8988T (cell line): Measurements from ENCODE around the gene USP22.

Source experiments
- DNase-seq: peaks from one replicate; pipeline ENCODE4 v3.0.0; 2011

The USP22 gene

DNA sequence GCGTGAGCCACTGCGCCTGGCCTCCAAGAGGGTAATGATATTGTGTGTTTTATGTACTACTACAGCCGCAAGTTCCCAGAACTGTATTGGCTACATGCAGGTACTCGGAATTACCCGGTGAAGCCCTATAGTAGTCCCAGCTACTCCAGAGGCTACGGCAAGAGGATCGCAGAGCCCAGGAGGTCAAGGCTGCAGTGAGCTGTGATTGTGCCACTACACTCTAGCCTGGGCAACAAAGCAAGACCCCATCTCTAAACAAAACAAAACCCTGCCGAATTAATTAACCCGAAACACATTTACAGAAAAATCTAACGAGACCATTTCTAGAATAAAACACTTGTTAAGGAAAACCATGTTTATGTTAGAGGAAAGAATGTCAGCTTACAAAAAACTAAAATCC is 2.2 kb upstream of the USP22 start:
- no peak for DNase-seq

DNA sequence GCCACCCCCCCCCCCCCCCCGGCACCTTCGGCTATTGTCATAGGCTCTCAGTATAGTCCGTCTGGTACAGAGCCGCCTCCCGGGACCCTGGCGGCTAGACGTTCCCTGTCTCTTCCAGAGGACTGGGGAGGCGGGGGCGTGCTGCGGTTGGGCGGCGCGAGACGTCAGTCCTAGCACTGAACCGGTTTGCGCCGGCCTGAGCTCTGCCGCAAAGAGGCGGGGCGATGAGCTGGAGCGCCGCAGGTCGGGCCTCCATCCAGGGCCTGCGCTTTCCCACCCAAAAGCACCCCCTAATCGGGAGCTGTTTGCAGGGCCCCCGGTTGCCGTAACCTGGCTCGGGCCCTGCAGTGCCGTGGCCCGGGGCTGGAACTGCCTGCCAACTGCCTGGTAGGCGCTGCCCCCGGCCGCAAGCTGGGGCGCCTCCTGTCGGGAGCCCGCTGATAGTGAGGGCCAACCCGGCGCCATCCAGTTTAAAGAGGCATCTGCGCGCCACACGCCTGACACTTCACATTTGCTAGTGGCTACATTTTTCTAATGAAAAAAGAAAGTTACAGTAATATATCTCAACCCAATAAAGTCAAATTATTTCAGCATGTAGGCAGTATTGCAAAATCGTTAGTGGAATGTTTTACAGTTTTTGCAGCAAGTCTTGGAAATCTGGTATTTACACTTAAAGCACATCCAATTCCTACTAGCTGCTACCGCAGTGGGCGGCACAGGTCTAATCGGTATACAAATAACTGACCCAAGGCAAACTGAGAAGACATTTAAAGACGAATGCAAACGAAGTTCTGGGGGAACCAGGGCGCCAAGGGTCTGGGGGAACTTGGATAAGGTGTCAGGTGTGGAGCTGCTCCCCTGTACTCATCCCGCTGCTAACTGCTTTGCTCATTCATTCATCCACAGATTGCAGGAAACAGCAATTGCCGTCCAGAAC is 753 bp upstream of the USP22 start:
- DNase-seq = peak; percentile 61

DNA sequence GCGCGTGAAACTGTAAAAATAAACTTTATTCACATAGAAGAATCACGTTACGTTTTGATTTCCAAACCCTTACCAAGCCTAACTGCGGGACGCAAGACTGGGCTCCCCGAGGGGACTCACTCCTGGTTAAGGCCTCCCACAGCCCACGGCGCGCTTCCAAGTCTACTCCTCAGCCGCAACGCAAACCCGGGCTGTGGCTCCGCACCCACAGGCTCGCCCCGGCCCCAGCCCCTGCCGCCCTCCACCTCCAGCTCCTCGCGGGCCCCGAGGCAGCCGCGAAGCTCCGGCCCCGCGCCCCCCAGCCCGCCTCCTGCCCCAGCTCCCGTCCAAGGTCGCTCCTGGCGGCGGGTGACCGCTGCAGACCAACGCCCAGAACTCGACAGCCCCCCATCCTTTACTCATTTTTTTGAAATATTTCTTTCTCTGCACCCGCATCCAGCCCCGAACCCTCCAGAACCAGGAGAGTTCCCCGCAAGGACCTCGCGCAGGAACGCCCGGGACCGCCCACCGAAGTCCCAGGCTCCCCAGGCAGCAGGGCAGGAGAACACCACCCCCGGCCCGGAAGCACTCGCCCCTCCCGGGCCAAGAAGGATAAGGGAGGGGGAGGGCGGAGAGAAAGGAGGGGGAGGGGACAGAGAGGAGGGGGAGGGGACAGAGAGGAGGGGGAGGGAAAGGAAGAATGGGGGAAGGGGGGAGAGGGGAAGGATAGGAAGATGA is 912 bp downstream of the USP22 start:
- peak; percentile 40 for DNase-seq

DNA sequence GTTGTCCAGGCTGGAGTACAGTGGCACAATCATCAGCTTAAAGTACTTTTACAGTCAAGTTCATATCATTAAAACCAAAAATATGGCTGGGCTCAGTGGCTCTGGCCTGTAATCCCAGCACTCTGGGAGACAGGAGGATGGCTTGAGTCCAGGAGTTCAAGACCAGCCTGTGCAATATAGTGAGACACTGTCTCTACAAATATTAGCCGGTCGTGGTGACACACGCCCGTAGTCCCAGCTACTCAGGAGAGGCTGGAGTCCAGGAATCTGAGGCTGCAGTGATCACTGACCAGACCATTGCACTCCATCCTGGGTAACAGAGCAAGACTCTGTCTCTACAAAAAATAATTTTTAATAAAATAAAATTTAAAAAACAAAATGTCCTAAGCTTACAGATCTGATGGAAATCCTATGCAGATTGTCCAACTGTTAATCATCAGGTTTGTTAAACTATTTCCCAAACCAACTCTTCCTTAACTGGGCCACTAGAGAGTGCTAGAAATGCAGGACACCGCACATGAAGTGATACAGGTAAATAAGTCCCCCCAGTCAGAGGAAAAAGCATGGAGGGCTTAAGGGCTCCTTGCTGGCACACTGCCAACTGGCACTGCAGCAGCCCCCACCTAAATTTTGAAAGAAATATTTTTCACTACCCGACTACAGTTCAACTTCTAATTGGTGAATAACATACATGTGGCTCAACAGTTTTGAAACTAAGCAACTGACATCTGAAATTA is 2.8 kb downstream of the USP22 start:
- DNase-seq = no peak

DNA sequence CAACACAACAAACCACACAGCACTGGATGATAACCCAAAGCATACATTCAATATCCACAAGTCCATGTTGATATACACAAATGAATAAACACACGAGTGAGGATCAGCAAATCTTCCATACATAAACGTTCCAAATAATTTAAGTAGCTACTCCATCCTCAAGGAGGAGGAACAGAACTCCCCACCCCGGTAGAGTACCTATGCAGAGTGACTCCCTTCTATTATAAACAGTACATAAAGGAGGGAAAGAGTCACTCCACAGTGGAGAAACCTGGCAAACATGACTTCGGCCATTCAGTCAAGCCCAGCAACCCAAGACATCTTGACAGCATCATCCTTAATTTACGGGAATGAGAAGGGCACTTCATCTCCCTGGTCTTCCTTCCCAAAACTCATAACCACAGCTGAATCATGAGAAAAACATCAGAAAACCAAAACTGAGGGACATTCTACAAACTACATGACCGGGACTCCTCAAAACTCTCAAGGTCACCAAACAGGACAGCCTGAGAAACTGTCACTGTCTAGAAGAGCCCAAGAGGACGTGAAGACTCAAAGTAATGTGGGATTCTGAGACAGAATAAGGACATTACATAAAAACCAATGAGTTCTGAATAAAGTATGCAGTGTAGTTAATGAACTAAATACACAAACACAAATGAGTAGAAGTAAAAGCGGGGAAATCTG is 5.6 kb downstream of the USP22 start:
- no peak for DNase-seq

DNA sequence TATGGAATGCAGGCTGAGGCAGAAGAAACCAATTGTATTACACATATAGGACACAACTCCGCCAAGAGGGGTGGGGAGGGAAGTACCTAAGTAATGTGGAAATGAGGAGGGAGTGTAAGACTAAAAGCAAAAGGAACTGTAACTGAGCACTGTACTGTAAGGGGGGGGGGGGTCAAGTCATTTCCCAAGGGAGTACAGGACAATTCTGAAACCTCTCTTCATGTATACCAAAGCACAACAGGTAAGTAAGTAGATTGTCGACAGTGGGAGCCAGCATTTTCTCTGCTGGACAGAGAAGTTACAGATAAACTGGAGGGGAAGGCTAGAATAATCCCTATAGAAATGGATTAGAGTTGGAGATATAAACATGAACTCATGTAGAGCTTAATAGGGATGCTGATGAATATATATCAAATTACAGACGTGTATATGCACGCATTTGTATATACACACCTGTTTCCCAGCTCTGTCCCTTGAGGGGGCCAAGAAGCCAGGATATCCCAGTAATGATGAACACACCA is 6.4 kb downstream of the USP22 start:
- no peak for DNase-seq

DNA sequence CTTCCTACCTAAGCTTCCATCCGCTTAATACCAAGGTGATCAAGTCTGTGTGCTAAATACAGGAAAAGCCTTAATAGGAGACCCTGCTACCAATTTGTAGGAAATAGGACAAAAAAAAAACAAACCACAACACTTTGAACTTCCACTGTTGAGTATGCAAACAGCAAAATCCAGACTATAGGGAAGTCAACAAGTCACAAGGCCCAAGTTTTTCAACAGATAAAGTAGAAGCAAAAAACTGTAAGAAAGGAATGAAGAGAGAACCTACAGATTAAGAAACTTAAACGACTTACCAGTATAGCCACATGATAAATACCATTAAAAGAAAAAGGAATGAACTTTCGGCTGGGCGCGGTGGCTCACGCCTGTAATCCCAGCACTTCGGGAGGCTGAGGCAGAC is 7.4 kb downstream of the USP22 start:
- DNase-seq = no peak

DNA sequence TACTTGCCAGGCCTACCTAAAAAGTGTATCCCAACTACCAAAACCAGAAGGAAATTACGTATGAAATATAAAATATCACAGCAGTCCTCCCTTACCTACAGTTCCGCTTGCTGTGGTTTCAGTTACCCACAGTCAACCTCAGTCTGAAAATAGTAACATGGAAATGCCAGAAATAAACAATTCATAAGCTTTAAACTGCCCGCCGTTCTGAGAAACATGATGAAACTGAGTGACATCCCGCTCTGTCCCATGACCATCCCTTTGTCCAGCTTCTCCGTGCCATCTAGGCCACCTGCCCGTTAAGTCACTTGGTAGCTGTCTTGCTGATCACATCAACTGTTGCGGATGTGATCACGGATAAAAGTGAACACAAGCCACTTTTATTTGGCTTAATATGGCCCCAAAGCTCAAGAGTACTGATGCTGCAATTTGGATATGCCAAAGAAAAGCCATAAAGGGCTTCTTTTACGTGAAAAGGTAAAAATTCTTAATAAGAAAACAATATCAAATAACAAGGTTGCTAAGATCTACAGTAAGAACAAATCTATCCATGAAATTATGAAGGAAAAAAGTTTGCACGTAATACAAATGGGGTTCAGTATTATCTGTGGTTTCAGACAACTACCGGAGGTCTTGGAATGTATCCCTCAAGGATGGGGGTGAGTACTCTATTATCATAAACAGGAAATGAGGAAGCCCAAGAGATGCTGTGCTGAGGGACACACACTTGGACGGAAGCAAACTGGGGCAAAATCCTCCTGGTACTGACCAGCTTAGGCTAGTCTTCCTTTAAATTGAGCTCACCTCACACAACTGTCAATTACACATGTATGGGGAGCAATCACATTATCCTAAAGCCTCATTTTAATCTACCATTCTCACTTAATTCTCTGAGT is 8.2 kb downstream of the USP22 start:
- no peak for DNase-seq

DNA sequence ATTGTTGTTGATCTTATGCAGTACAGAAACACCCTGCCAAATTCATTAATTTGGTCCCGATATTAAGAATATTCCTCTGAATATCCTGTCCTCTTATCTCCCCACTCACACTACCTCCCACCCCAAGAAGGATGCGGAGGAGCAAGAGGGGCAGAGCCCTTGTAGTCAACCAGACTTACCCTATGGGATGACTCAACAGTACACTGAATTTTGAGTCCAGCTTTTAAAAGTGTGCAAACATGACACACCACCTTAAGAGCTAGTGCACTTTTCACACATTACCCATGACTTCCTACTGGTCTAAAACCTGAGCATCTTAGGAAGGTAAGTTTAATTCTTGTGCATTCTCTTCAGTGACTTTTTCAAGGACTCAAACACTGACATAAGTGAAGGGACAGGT is 9.5 kb downstream of the USP22 start:
- DNase-seq = no peak

DNA sequence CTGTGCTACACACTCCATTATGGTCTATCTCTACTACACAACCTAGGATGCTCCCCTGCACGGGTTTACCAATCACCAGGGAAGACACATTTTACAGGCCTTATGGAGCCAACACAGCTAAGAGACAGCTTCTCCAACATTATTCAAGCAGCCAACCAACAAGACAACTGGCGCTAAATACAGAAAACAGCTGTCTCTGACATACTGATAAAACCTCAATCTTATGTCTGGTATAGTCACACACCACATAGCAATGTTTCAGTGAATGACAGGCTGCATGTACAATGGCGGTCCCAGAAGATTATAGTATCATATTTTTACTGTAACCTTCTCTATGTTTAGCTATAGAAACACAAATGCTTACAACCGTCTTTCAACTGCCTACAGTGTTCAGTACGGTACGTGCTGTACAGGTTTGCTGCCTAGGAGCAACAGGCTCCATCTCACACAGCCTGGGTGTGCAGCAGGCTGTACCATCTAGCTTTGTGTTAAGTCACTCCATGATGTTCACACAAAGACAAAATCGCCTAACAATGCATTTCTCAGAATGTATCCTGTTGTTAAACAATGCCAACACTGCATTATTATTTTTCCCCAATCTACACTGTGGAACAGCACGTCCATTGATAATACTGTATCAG is 10.9 kb downstream of the USP22 start:
- DNase-seq = no peak

DNA sequence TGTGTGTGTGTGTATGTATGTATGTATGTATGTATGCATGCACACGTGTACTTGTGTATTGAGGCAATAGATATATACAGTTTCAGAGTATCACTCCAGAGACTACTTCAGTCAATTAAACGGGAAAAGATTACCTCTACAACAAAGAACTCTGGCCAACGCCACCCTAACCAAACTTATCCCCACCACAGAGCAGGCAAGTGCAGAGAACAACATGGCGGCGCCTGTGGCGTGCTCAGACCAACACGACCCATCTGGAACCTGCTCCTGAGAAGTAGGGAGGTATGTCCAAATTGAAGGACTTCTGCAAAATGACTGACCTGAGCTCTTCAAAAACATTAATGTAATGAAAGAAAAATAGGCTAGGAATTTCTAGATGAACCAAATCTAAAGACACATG is 12.4 kb downstream of the USP22 start:
- DNase-seq = no peak

DNA sequence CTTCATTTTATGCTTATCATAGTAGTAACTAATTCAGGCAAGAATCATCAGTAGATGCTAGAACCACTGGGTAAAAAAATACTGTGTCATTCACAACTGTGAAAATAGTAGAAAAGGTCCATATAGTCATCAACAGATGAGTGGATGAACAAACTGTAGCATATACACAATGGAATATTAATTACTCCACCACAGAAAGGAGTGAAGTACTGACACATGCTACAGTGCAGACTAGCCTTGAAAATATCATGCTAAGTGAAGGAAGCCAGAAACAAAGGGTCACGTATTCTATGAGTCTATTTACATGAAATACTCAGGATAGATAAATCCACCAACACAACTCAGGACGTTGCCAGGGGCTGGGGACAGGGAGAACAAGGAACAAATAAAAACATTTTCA is 13.3 kb downstream of the USP22 start:
- no peak for DNase-seq

DNA sequence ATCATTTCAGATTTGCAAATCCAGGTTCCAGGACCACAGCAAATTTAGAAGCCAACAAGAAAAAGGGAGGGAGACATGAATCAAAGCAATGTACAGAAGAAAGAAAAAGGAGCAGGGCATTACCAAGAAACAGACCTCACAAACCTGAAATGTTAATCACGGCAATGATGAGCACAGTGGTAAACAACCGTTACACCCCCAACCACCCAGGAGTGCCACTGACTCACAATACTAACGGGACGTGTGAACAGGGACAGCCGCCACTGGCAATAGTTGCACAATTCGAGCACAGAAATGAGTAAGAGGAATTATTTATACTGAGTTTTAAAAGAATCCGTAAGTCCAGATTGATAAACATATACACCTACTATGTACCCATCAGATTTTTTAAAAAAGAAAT is 13.8 kb downstream of the USP22 start:
- DNase-seq = no peak

DNA sequence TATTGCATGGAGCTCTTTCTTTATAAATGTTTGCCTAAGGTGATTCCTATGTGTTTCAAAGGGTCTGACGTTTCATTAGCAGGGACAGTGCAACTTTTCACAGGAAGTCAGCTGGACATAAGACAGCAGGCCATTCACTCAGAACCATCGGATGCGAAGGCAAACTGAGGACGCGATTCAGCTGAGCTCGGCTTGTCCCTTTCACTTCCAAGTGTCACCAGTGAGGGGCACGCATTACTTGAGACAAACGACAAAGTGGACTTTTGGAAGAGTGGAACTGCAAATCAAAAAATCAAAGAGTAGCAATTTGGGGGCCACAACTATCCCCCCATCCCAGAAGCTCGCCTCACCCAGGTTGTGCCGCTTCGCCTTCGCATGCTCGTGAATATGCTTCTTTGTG is 14.6 kb downstream of the USP22 start:
- DNase-seq = no peak

DNA sequence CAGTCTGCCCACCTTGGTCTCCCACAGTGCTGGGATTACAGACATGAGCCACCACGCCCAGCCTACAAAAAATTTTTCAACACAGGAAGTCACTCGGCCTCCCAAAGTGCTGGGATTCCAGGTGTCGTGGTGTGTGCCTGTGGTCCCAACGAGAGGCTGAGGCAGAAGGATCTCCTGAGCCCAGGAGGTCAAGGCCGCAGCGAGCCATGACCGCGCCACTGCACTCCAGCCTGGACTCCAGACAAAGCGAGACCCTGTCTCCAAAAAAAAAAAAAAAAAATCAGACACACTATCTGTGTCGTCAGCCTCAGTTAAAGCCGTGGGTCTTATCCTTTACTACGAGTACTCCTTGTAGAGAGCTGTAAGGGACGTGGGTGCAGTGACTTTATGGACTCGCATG is 15.8 kb downstream of the USP22 start:
- DNase-seq = no peak

DNA sequence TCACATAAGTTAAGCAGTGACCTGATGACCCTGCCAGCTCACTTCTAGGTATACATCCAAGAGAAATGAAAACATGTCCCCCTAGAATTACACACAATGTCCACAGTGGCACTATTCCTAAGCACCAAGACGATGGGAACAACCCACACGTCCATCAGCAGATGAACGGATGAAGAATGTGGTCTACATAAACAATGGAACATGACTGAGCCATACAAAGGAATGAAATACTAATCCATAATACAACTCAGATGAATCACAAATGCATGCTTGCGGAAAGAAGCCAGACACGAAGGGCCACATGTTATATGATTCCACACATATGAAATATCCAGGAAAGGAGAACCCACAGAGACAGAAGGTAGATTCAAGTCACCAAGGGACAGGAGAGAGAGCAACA is 17.4 kb downstream of the USP22 start:
- no peak for DNase-seq

DNA sequence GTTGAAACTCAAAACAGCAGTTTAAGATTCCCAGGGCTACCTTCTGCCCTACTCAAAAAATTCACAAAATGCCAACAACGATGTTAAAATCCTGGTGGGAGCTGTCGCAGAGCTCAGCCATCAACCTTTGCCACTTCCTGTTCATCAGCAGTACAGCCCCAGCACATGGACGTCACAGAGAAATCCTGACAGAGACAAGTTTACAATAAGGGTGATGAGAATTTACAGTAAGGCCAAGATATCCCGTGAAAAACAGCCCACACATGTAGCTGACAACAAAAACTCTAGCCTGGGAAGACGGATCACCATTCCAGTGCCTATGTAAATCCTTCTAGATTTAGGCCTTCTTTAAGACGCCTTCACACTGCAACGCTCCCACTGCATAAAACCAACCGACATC is 18.8 kb downstream of the USP22 start:
- no peak for DNase-seq

DNA sequence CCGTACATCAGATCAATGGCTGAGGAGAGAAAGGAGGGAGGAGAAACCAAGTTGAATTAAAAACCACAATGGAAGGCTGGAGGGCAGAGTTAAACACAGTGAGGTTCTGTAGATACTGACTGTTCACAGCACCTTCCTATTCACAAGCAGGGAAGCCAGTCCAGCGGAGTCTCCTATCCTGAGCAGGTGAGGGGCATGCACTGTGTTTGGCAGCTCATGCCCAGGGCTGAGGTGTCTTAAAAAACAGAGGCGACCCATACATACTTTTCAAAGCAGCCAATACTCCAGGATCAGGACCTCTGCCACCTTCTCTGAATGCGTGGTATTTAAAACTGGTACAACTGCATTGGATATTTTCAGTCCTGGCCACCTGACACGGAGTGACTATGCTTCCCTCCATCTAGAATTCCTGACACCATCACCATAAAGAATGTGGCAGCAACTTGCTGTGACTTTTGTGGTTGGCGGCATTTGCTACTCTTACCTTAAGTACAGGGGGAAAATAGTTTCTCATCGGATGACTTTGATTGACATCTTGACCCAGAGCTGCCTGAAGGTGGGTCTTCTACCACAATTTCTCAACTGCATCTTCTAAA is 21.5 kb downstream of the USP22 start:
- no peak for DNase-seq

DNA sequence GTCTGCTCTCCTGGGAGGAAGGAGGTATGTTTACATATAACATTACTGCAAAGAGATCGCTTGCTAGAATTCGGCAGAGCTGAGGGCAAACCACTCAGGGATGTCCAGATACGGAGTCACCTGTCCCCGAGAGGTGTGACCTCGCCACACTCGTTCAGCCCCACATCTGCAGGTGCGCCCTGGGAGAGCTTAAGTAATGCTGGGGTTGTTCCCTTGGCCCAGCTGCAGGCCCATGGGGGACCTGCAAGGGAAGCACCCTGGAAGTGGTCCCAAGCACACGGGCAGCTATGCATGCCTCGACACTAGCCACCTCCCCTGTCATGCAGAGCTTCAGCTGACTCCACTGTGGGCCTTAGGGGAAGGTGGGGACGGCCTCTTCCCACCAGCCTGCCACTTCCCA is 22.2 kb downstream of the USP22 start:
- DNase-seq = no peak

DNA sequence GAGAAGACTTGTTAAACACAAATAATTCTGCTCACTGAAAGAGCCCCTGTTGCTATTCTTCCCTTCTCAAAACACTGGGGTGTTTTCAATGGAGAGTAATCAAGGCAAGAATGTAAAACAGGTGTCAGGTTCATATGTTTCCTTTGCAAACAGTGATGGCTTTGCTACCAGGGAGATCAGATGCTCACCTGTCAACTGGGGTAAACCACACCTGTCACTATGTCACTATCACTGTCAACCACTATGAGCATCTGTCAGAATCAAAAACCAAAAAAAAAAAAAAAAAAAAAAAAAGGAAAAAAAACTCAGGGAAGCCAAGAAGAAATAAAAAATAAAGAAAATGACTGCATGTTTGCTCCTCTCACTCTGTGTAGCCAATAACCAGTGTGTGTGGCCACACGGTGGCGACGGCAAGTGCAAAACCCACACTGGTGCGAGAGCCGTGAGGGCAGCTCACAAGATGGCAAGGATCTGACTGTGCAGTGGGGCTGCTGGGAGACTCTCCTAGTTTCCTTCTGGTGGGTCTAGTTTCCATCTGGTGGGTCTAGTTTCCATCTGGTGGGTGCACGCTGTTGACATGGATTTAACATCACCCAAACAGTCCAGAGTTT is 22.7 kb downstream of the USP22 start:
- DNase-seq = no peak
